Ishikawa (cell line): ENCODE results near the gene HAVCR1.

ENCODE experiments used
- CEBPB ChIP-seq: IDR thresholded peaks from 2 replicates; pipeline ENCODE4 v1.6.1; 2012
- CREB1 ChIP-seq: IDR thresholded peaks from 2 replicates; pipeline ENCODE4 v1.6.1; 2012; ENCODE audit warnings: low read depth
- EGR1 ChIP-seq: IDR thresholded peaks from 2 replicates; pipeline ENCODE4 v1.6.1; 2012
- EP300 ChIP-seq: IDR thresholded peaks from 2 replicates; pipeline ENCODE4 v1.6.1; 2012; ENCODE audit warnings: borderline replicate concordance
- FOXM1 ChIP-seq: IDR thresholded peaks from 2 replicates; pipeline ENCODE4 v1.6.1; 2012; ENCODE audit warnings: low read depth, borderline replicate concordance
- MAX ChIP-seq: IDR thresholded peaks from 2 replicates; pipeline ENCODE4 v1.6.1; 2012
- NFIC ChIP-seq: IDR thresholded peaks from 2 replicates; pipeline ENCODE4 v1.6.1; 2012
- RAD21 ChIP-seq: IDR thresholded peaks from 2 replicates; pipeline ENCODE4 v1.6.1; 2012; ENCODE audit warnings: low read depth
- REST ChIP-seq: IDR thresholded peaks from 2 replicates; pipeline ENCODE4 v1.6.1; 2012; ENCODE audit warnings: low read depth, mild to moderate bottlenecking
- TAF1 ChIP-seq: IDR thresholded peaks from 2 replicates; pipeline ENCODE4 v1.6.1; 2012; ENCODE audit warnings: low read depth, mild to moderate bottlenecking
- TCF12 ChIP-seq: IDR thresholded peaks from 2 replicates; pipeline ENCODE4 v1.6.1; 2012; ENCODE audit warnings: low read depth
- TEAD4 ChIP-seq: IDR thresholded peaks from 2 replicates; pipeline ENCODE4 v1.6.1; 2012
- USF1 ChIP-seq: IDR thresholded peaks from 2 replicates; pipeline ENCODE4 v1.6.1; 2012
- YY1 ChIP-seq: IDR thresholded peaks from 2 replicates; pipeline ENCODE4 v1.6.1; 2012; ENCODE audit warnings: low read depth
- ZBTB7A ChIP-seq: IDR thresholded peaks from 2 replicates; pipeline ENCODE4 v1.6.1; 2012; ENCODE audit warnings: low read depth

Gene HAVCR1

GRCh38 chr5:157072508-157072907 is 13.6 kb upstream of the HAVCR1 start:
- no peak for TF ChIP-seq CREB1
- TF ChIP-seq FOXM1 = no peak
- no peak for TF ChIP-seq RAD21
- TF ChIP-seq TEAD4 = no peak
- no peak for TF ChIP-seq TCF12
- no peak for TF ChIP-seq EGR1
- TF ChIP-seq REST = no peak
- TF ChIP-seq YY1 = no peak
- no peak for TF ChIP-seq CEBPB
- TF ChIP-seq MAX = no peak
- no peak for TF ChIP-seq NFIC
- no peak for TF ChIP-seq EP300
- TF ChIP-seq TAF1 = no peak
- TF ChIP-seq ZBTB7A = no peak
- no peak for TF ChIP-seq USF1

GRCh38 chr5:157069949-157070348 is 11.0 kb upstream of the HAVCR1 start:
- TF ChIP-seq MAX (no peak), REST (no peak), USF1 (no peak), CEBPB (no peak), EP300 (no peak), NFIC (no peak), ZBTB7A (no peak), TEAD4 (no peak), TCF12 (no peak), RAD21 (no peak)

GRCh38 chr5:157068785-157069184 is 9.9 kb upstream of the HAVCR1 start:
- TF ChIP-seq YY1 (no peak), NFIC (no peak), USF1 (no peak), REST (no peak), EGR1 (no peak), TCF12 (no peak), CREB1 (no peak), TAF1 (no peak), ZBTB7A (no peak), RAD21 (no peak), CEBPB (no peak), EP300 (no peak), TEAD4 (no peak), FOXM1 (no peak), MAX (no peak)

- no peak for TF ChIP-seq CREB1
- TF ChIP-seq TCF12 = no peak
- no peak for TF ChIP-seq MAX
- TF ChIP-seq EP300 = no peak
- TF ChIP-seq FOXM1 = no peak
- no peak for TF ChIP-seq TEAD4
- no peak for TF ChIP-seq EGR1
- TF ChIP-seq CEBPB = no peak
- no peak for TF ChIP-seq REST
- no peak for TF ChIP-seq TAF1
- TF ChIP-seq ZBTB7A = no peak
- TF ChIP-seq YY1 = no peak
- no peak for TF ChIP-seq RAD21
- no peak for TF ChIP-seq USF1
- no peak for TF ChIP-seq NFIC
Observed at GRCh38 chr5:157068339-157068738, 9.4 kb upstream of the HAVCR1 start.
